ENCODE data around the gene BCAS3.

DNA sequence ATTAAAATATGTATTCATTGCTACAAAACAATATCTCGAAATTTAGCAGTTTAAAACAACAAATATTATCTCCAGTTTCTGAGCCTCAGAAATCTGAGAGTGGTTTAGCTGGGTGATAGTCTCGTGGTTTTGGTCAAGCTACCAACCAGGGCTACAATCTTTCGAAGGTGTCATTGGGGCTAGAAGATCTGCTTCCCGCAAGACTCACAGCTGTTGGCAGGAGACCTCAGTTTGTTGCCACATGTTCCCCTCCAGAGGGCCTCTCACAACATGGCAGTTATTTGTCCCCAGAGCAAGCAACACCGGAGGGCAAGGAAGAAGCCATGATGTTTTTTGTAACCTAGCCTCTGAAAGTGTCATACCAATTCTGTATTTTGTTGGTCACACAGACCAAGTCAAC is 12.0 kb upstream of the BCAS3 start:
- no peak for TF ChIP-seq POLR2A (IDR thresholded peaks at IDR 0.05; ENCODE audit: low read length)
- TF ChIP-seq GATA1 (IDR thresholded peaks at IDR 0.05; ENCODE audit: low read depth, low read length): no peak

Measured in erythroblast (primary cell).